ENCODE data around the gene LHFPL4. TPM values are rescaled to one million over a fixed set of nuclear protein-coding genes. Genes with fewer than 3 reads are reported as not detected.
A peak's percentile ranks its signal among the peaks of the same experiment; 100 is the strongest.

LHFPL4 gene
- total and polyA plus RNA-seq, 9 of the 15 experiments (the other 6 are each of a cell fraction or from before 2014, with no cell fraction given), result not detected

DNA sequence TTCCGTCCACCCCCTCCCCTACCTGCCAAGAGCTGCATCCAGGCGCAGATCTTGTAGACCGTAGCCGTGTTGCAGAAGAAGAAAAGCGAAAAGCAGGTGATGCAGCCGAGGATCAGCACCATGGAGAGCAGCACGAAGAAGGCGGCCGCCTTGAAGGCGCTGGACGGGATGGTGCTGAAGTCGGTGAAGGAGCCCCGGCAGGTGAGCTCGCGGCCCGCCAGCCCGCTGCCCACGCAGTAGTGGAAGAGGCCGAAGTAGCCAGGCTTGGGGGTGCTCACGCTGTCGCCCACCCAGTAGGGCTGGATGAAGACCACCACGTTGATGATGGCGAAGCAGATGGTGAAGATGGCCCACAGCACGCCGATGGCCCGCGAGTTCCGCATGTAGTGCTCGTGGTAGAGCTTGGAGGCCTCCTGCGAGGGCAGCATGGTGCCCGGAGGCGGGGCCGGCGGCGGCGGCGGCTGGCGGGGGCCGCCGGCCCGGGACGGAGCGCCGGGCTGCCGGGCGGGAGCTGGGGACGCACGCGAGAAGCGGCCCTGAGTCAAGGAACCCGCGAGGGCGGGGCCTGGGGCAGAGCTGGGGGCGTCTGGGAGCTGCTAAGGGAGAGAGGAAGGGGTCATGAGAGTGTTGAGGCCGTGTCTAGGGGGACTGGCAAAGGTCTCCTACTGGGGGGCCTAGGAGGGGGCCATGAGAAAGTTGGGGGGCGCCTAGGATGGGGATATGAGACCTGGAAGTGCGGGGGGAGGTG lies 1.2 kb downstream of the LHFPL4 start (continued):
- TF ChIP-seq, protein P1, sequence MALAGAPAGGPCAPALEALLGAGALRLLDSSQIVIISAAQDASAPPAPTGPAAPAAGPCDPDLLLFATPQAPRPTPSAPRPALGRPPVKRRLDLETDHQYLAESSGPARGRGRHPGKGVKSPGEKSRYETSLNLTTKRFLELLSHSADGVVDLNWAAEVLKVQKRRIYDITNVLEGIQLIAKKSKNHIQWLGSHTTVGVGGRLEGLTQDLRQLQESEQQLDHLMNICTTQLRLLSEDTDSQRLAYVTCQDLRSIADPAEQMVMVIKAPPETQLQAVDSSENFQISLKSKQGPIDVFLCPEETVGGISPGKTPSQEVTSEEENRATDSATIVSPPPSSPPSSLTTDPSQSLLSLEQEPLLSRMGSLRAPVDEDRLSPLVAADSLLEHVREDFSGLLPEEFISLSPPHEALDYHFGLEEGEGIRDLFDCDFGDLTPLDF (CRISPR knock-in tag; IDR thresholded peaks at IDR 0.05), result peak; percentile 78; the same call in 1 of the 2 replicates
- TF ChIP-seq KAT8 (IDR thresholded peaks at IDR 0.05; ENCODE audit: low read depth) (no peak), EHMT2 (IDR thresholded peaks at IDR 0.05) (peak; percentile 100), MAX (CRISPR knock-in tag; IDR thresholded peaks at IDR 0.05) (peak; percentile 62), NCOA6 (IDR thresholded peaks at IDR 0.05) (peak; percentile 43; the same call in 1 of the 2 replicates), ZNF263 (CRISPR knock-in tag; IDR thresholded peaks at IDR 0.05; ENCODE audit: borderline replicate concordance) (peak; percentile 56; the same call in 1 of the 2 replicates), ZNF445 (CRISPR knock-in tag; IDR thresholded peaks at IDR 0.05; ENCODE audit: low read depth) (no peak), GTF2A2 (tag; IDR thresholded peaks at IDR 0.05) (no peak), UBTF (IDR thresholded peaks at IDR 0.05; ENCODE audit: borderline replicate concordance in 1 of 2, low read depth in 2 of 2, low read length in 2 of 2) (0 out of 4 replicates have a peak, but pooled peaks of 1 of the 2 experiments have one; percentile 53), RCOR1 (IDR thresholded peaks at IDR 0.05; ENCODE audit: borderline replicate concordance in 1 of 2, low read depth in 2 of 2, low read length in 2 of 2) (peak in 1 of 2 experiments; percentile 85; a peak in 2 of 4 replicates)
- TF ChIP-seq, protein P2, sequence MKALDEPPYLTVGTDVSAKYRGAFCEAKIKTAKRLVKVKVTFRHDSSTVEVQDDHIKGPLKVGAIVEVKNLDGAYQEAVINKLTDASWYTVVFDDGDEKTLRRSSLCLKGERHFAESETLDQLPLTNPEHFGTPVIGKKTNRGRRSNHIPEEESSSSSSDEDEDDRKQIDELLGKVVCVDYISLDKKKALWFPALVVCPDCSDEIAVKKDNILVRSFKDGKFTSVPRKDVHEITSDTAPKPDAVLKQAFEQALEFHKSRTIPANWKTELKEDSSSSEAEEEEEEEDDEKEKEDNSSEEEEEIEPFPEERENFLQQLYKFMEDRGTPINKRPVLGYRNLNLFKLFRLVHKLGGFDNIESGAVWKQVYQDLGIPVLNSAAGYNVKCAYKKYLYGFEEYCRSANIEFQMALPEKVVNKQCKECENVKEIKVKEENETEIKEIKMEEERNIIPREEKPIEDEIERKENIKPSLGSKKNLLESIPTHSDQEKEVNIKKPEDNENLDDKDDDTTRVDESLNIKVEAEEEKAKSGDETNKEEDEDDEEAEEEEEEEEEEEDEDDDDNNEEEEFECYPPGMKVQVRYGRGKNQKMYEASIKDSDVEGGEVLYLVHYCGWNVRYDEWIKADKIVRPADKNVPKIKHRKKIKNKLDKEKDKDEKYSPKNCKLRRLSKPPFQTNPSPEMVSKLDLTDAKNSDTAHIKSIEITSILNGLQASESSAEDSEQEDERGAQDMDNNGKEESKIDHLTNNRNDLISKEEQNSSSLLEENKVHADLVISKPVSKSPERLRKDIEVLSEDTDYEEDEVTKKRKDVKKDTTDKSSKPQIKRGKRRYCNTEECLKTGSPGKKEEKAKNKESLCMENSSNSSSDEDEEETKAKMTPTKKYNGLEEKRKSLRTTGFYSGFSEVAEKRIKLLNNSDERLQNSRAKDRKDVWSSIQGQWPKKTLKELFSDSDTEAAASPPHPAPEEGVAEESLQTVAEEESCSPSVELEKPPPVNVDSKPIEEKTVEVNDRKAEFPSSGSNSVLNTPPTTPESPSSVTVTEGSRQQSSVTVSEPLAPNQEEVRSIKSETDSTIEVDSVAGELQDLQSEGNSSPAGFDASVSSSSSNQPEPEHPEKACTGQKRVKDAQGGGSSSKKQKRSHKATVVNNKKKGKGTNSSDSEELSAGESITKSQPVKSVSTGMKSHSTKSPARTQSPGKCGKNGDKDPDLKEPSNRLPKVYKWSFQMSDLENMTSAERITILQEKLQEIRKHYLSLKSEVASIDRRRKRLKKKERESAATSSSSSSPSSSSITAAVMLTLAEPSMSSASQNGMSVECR (CRISPR knock-in tag; IDR thresholded peaks at IDR 0.05), result peak; percentile 84
- TF ChIP-seq, protein P3, sequence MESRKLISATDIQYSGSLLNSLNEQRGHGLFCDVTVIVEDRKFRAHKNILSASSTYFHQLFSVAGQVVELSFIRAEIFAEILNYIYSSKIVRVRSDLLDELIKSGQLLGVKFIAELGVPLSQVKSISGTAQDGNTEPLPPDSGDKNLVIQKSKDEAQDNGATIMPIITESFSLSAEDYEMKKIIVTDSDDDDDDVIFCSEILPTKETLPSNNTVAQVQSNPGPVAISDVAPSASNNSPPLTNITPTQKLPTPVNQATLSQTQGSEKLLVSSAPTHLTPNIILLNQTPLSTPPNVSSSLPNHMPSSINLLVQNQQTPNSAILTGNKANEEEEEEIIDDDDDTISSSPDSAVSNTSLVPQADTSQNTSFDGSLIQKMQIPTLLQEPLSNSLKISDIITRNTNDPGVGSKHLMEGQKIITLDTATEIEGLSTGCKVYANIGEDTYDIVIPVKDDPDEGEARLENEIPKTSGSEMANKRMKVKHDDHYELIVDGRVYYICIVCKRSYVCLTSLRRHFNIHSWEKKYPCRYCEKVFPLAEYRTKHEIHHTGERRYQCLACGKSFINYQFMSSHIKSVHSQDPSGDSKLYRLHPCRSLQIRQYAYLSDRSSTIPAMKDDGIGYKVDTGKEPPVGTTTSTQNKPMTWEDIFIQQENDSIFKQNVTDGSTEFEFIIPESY (CRISPR knock-in tag; IDR thresholded peaks at IDR 0.05), result peak; percentile 98
- TF ChIP-seq, protein P4, sequence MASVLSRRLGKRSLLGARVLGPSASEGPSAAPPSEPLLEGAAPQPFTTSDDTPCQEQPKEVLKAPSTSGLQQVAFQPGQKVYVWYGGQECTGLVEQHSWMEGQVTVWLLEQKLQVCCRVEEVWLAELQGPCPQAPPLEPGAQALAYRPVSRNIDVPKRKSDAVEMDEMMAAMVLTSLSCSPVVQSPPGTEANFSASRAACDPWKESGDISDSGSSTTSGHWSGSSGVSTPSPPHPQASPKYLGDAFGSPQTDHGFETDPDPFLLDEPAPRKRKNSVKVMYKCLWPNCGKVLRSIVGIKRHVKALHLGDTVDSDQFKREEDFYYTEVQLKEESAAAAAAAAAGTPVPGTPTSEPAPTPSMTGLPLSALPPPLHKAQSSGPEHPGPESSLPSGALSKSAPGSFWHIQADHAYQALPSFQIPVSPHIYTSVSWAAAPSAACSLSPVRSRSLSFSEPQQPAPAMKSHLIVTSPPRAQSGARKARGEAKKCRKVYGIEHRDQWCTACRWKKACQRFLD (CRISPR knock-in tag; IDR thresholded peaks at IDR 0.05), result peak; percentile 68; the same call in 1 of the 2 replicates

All from K562 (cell line).